Stimulated activated CD8-positive, alpha-beta memory T cell treated with anti-CD3 and anti-CD28 coated beads, Interleukin-7, amount 100 ng/mL, for 1 hour (primary cell): ENCODE data around the gene PREX1.

Source experiments
- DNase-seq, 2 donors: peaks; one replicate each; pipeline ENCODE4 v3.0.0-alpha.2; 2020; ENCODE audit warnings: low read depth in 2 of 2

The PREX1 gene

GRCh38 chr20:48794816-48795457 lies 32.9 kb downstream of the PREX1 start:
- no peak for DNase-seq

- no peak for DNase-seq
Observed at GRCh38 chr20:48794360-48794759, 33.4 kb downstream of the PREX1 start.

GRCh38 chr20:48793776-48794175 lies 34.0 kb downstream of the PREX1 start:
- no peak for DNase-seq

GRCh38 chr20:48791666-48792071 lies 36.1 kb downstream of the PREX1 start:
- no peak for DNase-seq

- DNase-seq, result no peak
Observed at GRCh38 chr20:48791014-48791413, 36.8 kb downstream of the PREX1 start.

GRCh38 chr20:48790473-48791003 lies 37.3 kb downstream of the PREX1 start:
- no peak for DNase-seq

- no peak for DNase-seq
Observed at GRCh38 chr20:48789781-48790472, 37.9 kb downstream of the PREX1 start.

- no peak for DNase-seq
Observed at GRCh38 chr20:48789185-48789668, 38.6 kb downstream of the PREX1 start.

- no peak for DNase-seq
Observed at GRCh38 chr20:48788486-48789072, 39.2 kb downstream of the PREX1 start.

- DNase-seq, result no peak
Observed at GRCh38 chr20:48787861-48788375, 39.9 kb downstream of the PREX1 start.

GRCh38 chr20:48786951-48787705 lies 40.7 kb downstream of the PREX1 start:
- no peak for DNase-seq

GRCh38 chr20:48785801-48786200 lies 42.0 kb downstream of the PREX1 start:
- DNase-seq, result no peak

GRCh38 chr20:48785256-48785655 lies 42.5 kb downstream of the PREX1 start:
- no peak for DNase-seq

- DNase-seq, result no peak
Observed at GRCh38 chr20:48784273-48784641, 43.5 kb downstream of the PREX1 start.

- no peak for DNase-seq
Observed at GRCh38 chr20:48783533-48784272, 44.1 kb downstream of the PREX1 start.

GRCh38 chr20:48782901-48783308 lies 44.9 kb downstream of the PREX1 start:
- no peak for DNase-seq

GRCh38 chr20:48782053-48782452 lies 45.7 kb downstream of the PREX1 start:
- no peak for DNase-seq

GRCh38 chr20:48781634-48782033 lies 46.2 kb downstream of the PREX1 start:
- no peak for DNase-seq

GRCh38 chr20:48779435-48779834 lies 48.4 kb downstream of the PREX1 start:
- DNase-seq, result no peak

GRCh38 chr20:48777821-48778220 lies 50.0 kb downstream of the PREX1 start:
- DNase-seq, result no peak

- DNase-seq, result no peak
Observed at GRCh38 chr20:48777005-48777404, 50.8 kb downstream of the PREX1 start.
